ENCODE data around the gene NUP62.

DNA sequence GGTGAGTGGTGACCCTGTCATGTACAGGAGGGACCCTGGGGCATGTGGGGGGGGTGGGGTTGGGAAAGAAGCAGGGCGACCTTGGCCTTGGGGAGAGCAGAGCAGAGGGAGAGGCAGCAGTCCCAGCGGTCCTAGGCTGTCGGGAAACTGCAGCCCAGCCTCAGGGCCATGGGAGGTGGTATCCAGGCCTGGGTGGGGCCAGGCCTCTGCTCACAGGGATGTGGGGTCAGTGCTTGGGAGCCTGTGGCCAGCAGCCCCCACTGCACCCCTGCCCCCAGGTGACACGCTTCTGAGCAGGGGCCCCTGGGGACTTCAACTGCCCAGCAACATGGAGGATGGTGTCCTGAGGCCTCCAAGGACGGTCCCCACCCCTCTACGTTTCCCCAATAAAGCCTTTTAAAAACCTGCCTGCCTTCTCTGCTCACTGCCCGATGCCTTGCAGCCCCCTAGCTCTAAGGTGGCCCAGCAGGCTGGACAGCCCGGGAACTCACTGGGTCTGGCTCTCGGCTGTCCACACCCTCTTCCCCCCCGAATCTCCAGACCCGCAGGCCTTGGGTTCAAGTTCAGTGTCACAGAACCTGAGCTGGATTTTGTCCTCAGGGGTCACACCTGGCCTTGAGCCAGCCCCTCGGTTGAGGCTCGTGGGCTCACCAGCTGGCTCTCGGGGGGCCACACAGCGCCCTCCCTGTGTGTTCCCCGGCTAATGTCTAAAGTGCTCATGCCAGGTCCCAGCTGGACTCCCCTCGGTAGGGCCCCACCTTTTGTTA lies 68.8 kb downstream of the NUP62 start:
- TF ChIP-seq, protein P1, sequence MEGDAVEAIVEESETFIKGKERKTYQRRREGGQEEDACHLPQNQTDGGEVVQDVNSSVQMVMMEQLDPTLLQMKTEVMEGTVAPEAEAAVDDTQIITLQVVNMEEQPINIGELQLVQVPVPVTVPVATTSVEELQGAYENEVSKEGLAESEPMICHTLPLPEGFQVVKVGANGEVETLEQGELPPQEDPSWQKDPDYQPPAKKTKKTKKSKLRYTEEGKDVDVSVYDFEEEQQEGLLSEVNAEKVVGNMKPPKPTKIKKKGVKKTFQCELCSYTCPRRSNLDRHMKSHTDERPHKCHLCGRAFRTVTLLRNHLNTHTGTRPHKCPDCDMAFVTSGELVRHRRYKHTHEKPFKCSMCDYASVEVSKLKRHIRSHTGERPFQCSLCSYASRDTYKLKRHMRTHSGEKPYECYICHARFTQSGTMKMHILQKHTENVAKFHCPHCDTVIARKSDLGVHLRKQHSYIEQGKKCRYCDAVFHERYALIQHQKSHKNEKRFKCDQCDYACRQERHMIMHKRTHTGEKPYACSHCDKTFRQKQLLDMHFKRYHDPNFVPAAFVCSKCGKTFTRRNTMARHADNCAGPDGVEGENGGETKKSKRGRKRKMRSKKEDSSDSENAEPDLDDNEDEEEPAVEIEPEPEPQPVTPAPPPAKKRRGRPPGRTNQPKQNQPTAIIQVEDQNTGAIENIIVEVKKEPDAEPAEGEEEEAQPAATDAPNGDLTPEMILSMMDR (IDR thresholded peaks at IDR 0.05): no peak
- no peak for TF ChIP-seq POLR2AphosphoS5 (IDR thresholded peaks at IDR 0.05)

Data from breast epithelium (tissue), 3 donors.